GM18499 (cell line): ENCODE results near the gene RAB36.

Experiments used
- ATAC-seq: cut with Tn5 transposase; IDR thresholded peaks from one replicate; pipeline ENCODE4 v1.9.1; 2021; ENCODE audit warnings: moderate number of reproducible peaks; ENCODE audit not compliant: insufficient read depth, unreplicated experiment

The RAB36 gene

DNA sequence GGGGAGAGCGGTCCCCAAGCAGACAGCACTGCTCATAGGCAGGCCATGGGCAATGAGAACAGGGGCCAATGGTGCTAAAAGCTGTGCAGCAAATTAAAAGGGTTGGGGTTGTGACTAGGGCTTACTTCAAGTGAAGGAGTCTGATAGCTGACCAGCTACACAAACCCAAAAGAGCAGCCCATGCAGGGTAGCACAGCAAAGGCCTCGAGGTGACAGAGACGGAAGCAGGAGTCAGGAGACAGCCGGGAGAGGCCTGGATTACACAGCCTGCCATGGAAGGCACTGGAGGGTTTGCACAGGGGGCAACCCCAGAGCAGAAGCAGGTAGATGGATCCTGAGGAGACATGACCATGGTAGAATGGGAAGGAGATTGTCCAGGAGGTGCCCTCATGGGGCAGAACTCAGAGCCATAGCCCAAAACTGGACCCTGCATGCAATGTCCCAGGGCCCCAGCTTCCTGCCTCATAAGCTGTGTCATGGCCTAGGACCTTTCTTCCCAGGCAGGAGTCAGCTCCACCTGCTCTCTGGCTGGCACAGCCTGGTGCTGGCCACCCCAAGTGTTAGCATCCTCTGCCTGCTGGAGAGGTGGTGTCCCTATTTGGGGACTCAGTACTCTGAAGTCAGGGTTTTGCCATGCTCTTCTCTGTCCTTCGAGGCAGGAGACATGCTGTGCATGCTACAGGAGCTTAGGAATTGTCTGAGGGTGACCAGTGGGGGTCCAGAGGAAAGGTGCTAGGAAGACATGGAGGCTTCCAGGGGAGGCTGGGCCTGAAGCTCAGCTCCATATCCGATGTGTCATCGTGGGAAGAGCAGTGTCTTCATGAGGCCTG is 36.8 kb upstream of the RAB36 start:
- no peak for ATAC-seq

DNA sequence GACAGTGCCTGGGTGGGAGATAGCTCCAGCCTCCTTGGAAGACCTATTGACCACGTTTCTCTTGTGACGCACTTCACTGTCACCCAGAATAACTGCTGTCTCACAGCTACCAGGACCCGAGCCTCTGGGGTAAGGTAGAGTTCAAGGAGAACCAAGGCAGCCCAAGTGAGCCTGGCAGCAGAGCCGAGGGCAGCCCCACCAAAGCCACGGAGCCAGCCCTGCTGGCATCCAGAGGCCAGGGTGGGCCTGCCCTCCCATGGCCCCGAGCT is 36.3 kb upstream of the RAB36 start:
- ATAC-seq = no peak

DNA sequence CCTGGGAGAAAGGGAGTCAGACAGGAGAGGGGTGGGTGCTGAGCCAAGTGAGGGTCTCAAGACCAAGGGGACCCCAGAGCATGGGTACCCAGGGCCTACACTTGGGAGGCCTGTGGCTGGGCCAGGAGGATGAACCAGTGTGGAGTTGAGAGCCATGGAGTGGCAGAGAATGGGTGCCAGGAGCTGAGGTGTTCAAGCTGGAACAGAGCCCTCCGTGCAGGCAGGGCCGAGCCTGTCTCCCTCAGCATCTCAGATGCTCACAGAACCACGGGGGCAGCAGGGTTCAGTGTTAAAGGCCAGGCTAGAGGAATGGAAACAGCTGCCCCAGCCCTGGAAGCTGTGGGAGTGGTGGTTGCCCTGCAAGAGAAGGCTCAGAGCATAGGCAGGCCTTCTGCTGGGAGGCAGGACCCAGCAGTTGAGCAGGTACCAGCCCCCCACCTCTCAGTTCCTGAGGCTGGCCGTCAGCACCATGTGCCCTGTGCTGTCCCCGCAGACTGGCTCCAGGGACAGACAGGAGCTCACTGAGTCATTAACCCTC is 35.8 kb upstream of the RAB36 start:
- ATAC-seq = no peak

DNA sequence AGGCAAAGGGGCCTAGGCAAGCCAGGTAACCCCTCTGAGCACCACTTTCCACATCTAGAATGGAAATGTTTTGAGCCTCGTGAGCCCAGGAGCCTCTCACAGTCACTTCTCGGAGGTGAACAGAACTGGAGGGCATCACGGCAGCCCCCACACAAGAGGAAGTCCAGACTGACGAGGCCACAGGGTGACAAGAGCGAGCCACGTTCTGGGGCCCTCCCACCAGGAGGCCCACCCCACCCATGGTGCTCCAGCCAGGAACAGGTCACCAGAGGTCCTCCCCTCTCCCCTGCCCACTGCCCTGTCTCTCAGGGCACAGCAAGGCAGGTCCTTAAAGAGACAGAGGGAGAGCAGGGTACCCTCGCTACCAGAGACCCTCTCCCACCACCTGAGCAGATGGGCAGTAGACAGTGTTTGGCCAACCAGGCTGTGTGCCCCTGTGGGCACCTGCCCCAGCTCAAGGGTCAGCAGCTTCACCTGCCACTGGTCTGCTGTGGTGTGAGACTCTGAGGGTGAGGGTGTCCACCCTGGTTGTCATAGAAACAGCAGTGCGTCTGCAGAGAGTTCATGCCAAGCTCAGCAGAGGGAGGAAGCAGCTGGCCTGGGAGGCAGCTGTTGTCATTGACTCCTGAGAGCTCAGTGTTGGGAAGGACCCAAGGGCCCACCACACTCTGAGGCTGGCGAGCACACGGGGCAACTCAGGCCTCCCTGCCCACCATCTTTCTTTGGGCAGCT is 34.9 kb upstream of the RAB36 start:
- ATAC-seq = no peak

GRCh38 chr22:23110922-23111527 is 34.3 kb upstream of the RAB36 start:
- ATAC-seq = no peak

DNA sequence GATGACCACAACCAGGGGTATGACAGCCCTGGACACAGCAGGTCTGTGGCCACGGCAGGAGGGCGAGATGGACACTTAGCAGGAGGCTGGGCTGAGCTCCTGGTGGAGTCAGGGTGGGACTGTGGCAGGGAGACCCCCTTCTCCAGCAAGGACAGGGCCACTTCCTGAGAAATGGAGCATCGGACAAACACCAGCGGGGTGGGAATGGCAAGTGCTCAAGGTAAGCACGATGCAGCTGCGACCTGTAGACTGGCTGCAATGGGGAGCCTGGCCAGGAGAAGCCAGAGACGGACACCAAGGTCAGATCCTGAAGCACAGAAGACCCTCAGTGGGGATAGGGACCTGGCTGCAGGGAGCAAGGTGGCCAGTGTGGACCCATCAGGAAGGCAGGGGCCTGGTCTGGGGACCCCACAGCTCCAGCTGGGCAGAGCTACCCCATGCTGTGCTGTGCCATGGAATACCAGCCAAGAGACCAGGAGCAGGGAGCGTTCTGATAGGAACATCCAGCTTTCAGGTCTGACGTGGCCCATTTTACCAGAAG is 32.7 kb upstream of the RAB36 start:
- no peak for ATAC-seq

DNA sequence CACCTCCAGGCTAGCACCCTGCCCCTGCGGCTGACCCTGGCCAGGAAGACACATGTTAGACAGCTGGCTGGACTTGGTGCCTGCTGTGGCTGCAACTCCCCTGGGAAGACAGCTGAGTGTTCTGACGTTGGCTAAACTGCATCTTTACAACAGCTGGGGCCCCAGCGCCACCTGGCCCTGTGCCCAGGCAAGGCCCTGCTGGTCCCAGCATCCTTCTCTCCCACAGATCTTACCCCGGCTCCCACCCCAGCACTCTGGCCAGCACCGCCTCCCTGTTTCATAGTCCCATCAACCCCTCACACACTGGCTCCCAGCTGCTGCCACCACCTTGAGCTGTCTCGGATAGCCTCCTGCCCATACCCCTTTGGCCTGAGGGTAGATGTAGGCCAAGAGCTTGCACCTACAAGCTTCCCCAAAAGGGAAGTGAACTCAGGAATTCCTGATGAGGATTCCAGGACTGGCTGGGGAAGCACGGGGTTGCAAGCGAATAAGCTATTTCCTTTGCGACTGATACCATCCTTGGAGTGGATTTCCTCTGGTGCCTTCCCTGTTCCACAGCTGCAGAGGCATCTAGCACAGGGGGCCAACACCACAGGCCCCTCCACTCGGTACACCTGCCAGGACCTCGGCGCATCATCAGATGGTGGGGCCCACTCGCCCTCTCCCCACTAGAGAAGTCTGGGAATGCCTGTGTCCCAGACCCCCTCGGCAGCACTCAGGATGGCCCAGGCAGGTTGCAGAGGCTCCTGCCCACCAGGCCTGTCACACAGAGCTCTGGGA is 32.0 kb upstream of the RAB36 start:
- no peak for ATAC-seq

DNA sequence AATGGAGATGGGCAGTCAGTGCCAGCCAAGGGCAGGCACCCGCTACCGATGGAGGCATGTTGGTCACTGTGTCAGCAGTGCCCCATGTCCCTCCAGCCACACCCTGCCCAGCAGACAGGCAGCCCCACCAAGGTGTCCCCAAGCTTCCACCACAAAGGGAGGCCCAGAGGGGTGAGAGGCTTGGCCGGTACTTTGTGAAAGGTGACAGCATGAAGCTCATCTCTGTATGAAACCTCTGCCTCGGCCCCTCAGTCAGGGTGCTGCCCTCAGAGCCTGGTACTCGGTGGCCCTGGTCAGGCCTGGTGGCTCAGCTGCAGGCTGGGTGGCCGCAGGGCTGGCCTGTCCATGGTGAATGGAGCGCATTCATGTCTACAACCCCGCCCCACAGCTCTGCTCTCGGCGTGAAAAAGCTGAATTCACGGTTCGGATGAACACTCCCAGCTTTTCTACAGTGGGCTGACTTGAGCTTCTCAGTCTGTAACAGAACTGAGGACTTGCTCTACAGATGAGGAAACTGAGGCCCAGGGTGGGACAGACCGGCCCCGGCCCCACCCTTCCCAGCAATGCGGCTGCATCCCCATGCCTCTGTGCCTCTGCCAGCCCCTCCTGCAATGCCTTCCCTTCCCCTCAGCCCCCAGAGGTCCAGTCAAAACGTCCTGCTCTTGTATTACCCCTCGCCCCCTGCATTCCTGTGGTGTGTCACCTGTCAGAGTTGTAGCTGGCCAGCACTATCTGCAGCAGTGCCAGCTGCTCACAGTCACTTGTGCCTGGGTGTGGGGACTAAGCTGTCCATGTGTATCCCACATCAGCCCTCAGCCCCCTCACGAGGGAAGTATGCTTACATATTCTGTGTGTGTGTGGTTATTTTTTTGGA is 31.2 kb upstream of the RAB36 start:
- no peak for ATAC-seq

GRCh38 chr22:23114721-23115020 is 30.6 kb upstream of the RAB36 start:
- ATAC-seq = no peak

DNA sequence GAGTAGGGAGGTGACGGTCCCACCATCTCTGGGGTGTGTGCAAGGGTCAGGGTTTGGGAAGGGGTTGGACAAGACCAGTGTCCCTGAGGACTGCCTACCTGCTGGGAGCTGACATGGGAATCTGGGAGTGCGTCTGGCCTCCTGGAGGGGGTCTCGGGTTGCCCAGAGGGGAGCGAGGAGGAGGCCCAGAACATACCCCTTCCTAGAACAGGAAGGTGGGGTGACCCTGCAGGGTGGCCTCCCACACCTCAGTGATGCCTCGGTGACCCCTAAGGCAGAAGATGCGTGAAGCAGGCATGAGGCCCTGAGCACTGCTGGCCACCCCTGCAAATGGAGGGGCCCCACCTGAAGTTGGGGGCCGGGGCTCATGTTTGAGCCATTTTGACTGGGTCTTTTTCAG is 29.9 kb upstream of the RAB36 start:
- no peak for ATAC-seq

DNA sequence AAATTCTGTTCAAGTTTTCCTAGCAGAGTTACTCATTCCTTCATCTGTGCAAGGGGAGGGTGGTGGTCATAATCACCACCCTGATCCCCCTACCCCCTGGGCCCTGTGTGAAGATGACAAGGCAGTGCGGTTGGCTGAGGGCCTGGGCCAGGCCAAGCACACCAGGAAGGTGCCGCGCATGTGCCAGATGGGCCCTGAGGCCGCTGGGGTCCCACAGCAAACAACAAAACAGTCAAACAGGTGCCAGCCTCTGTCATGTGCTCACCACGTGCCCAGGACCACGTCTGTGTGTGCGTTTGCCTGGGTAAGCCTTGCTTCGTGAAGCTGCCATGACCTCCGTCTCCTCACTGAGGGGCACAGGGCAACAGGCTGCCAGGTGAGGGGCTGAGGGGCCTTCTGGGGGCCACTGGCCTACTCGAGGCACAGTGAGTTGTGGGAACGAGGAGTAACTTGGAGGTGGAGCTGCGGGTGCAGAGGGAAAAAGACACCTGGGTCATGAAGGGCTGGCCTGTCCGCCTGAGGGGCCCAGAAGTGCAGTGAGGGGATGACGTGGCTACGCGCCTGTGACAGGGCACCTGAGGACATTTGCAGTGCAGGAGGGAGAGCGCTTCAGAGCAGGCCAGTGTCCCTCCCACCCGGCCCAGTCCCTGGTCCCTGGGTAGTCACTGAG is 29.3 kb upstream of the RAB36 start:
- no peak for ATAC-seq

DNA sequence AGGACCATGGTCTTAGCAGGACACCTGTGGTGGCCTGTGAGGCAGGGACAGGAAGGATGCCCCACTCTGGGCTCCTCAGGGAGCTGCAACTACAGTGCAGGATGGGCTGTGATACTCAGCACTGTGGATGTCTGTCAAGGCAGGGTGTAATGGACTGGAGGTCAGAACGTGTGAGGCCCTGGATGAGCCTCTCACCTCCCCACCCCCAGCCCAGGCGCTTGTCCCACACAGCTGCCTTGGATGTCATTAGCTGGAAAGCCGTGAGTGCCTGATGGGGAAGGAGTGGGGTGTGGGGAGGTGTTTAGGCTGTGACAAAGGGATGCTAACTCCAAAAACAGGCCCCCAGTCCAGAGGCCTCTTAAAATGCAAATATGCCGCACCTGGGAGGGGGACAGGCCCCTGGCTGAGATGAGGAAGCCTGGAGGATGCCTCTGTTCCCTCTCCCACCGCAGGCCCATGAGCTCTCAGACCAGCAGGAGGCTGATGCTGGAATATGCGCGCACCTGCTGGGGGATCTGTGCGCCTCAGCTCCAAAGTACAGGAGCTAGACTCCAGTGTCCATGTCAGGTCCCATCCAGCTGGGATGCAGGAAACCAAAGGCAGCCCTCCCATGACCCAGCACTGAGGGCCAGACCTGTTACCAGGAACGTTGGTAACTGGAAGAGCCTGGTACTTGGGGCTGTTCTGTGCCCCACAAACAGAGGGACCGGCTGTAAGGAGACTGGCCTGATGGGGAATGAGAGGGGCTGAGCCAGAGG is 28.6 kb upstream of the RAB36 start:
- no peak for ATAC-seq

DNA sequence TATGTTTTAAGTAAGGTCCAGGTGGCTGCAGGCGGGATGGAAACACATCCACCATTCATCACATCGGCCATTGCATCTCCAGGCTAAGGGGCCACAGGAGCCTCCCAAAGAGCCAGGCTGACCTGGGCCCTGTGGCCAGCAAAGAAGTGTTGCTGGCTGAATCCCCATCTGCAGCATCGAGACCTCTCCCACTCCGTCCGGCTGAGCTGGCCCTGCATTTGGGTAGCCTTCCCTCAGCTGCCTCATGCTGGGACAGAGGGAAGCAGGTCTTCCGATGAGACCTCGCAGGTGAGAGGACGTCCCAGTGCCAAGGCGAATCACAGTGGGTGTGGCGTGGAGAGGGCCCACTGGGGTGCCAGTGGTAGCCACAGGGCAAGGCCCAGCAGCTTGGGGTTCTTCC is 28.0 kb upstream of the RAB36 start:
- no peak for ATAC-seq

- no peak for ATAC-seq
Measured at GRCh38 chr22:23117891-23118646, 27.2 kb upstream of the RAB36 start.

DNA sequence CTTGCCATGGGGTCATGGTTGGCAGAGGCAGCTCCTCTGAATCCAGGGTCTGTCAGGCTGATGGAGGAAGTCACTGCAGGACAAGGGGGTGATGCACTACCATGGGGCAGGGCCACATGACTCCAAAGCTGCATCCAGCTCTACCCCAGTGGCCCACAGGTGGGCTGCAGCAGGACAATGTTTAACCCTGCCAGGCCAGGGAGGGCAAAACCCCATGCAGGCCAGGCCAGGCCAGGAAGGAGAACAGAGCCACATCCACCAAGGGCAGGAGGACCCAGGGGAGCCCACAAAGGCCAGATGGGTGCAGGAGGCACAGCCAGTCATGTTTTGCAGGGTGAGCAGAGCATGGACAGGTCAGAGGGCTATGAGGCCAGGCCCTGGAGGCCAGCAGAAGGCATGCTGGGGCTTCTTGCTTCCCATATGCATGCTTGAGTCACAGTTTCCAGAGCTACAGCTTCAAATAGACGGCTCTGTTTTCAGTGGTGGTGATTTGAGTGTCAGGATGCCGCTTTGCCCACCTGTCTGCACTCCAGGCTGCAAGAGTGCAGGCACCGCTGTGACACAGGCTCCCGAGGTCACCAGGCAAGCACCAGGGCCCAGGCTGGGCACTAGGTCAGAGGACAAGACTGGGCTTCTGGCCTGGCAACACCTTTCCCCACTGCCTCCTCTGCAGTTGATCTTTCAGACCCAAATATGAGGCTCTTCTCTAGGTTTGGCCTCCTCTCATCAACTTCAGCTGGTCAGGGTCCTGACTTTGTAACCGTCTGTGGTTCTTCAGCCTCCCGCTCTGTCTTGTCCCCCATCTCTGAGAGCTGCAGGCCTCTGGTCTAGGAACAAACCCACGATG is 26.4 kb upstream of the RAB36 start:
- no peak for ATAC-seq

GRCh38 chr22:23119494-23120414 is 25.5 kb upstream of the RAB36 start:
- ATAC-seq = no peak
